GM18858 (cell line): ENCODE measurements around the gene TNRC18.
"Not testable (repeated sequence)": the region's sequence is repeated elsewhere in the genome, so short reads cannot be mapped to it uniquely, and the experiment has no call there.

Experiments
- ATAC-seq: cut with Tn5 transposase; IDR thresholded peaks from one replicate; pipeline ENCODE4 v1.9.1; 2021; ENCODE audit not compliant: unreplicated experiment

TNRC18 gene

GRCh38 chr7:5275510-5275909 is 148.1 kb downstream of the TNRC18 start:
- ATAC-seq, result not testable (repeated sequence)

- ATAC-seq, result not testable (repeated sequence)
These were observed 148.6 kb downstream of the TNRC18 start for GRCh38 chr7:5274985-5275431.

- no peak for ATAC-seq
These were observed 149.2 kb downstream of the TNRC18 start for GRCh38 chr7:5274441-5274840.

GRCh38 chr7:5273831-5274405 is 149.7 kb downstream of the TNRC18 start:
- ATAC-seq, result not testable (repeated sequence)

- ATAC-seq, result no peak
These were observed 152.8 kb downstream of the TNRC18 start for GRCh38 chr7:5270788-5271187.

- not testable (repeated sequence) for ATAC-seq
These were observed 153.5 kb downstream of the TNRC18 start for GRCh38 chr7:5269992-5270657.

- ATAC-seq, result not testable (repeated sequence)
These were observed 155.8 kb downstream of the TNRC18 start for GRCh38 chr7:5267829-5268228.

- ATAC-seq, result no peak
These were observed 157.2 kb downstream of the TNRC18 start for GRCh38 chr7:5266191-5267028.

GRCh38 chr7:5265320-5266190 is 158.1 kb downstream of the TNRC18 start:
- ATAC-seq, result no peak

GRCh38 chr7:5263066-5263465 is 160.6 kb downstream of the TNRC18 start:
- ATAC-seq, result not testable (repeated sequence)

- ATAC-seq, result not testable (repeated sequence)
These were observed 163.0 kb downstream of the TNRC18 start for GRCh38 chr7:5260530-5261068.
